GM18861 (cell line): ENCODE measurements around the gene AFF1.

Experiments used
- ATAC-seq: cut with Tn5 transposase; IDR thresholded peaks from one replicate; pipeline ENCODE4 v1.9.1; 2021; ENCODE audit not compliant: unreplicated experiment

Gene AFF1

GRCh38 chr4:87108142-87108546 lies 173.3 kb downstream of the AFF1 start:
- no peak for ATAC-seq

- no peak for ATAC-seq
Observed at GRCh38 chr4:87109121-87109520, 174.3 kb downstream of the AFF1 start.

GRCh38 chr4:87109945-87110344 lies 175.1 kb downstream of the AFF1 start:
- ATAC-seq = no peak

- no peak for ATAC-seq
Observed at GRCh38 chr4:87112063-87112462, 177.3 kb downstream of the AFF1 start.

GRCh38 chr4:87114245-87115062 lies 179.6 kb downstream of the AFF1 start:
- ATAC-seq = no peak

- ATAC-seq = no peak
Observed at GRCh38 chr4:87116231-87116630, 181.4 kb downstream of the AFF1 start.

GRCh38 chr4:87117051-87117731 lies 182.4 kb downstream of the AFF1 start:
- ATAC-seq = no peak

- no peak for ATAC-seq
Observed at GRCh38 chr4:87117732-87118075, 182.9 kb downstream of the AFF1 start.

- no peak for ATAC-seq
Observed at GRCh38 chr4:87118421-87118820, 183.6 kb downstream of the AFF1 start.

- ATAC-seq = no peak
Observed at GRCh38 chr4:87118826-87119225, 184.0 kb downstream of the AFF1 start.

GRCh38 chr4:87120010-87120409 lies 185.2 kb downstream of the AFF1 start:
- ATAC-seq = no peak

- ATAC-seq = no peak
Observed at GRCh38 chr4:87120411-87121162, 185.8 kb downstream of the AFF1 start.

- no peak for ATAC-seq
Observed at GRCh38 chr4:87121341-87122065, 186.7 kb downstream of the AFF1 start.

- no peak for ATAC-seq
Observed at GRCh38 chr4:87122252-87122651, 187.4 kb downstream of the AFF1 start.

GRCh38 chr4:87126056-87126455 lies 191.2 kb downstream of the AFF1 start:
- ATAC-seq = no peak

- no peak for ATAC-seq
Observed at GRCh38 chr4:87128006-87128705, 193.3 kb downstream of the AFF1 start.

- no peak for ATAC-seq
Observed at GRCh38 chr4:87129681-87130080, 194.9 kb downstream of the AFF1 start.

- ATAC-seq = no peak
Observed at GRCh38 chr4:87130985-87131703, 196.3 kb downstream of the AFF1 start.

GRCh38 chr4:87132035-87132434 lies 197.2 kb downstream of the AFF1 start:
- no peak for ATAC-seq

GRCh38 chr4:87133183-87133582 lies 198.4 kb downstream of the AFF1 start:
- no peak for ATAC-seq
